ENCODE measurements around the gene ETV7.
A peak's percentile ranks its signal among the peaks of the same experiment; 100 is the strongest.

The ETV7 gene

GRCh38 chr6:36387440-36388303, at the start of gene ETV7:
ETV7 (minus strand) TSS chr6:36387669; CDS start chr6:36387541, 128 bp downstream.
- no peak for DNase-seq (ENCODE audit: low read depth)
- TF ChIP-seq CTCF (conservative IDR thresholded peaks at IDR 0.05; ENCODE audit: low read depth, low read length): no peak
- H3K4me3 ChIP-seq (ENCODE audit: low read depth, low read length): peak within 1 kb of the TSS; percentile 57

- H3K4me3 ChIP-seq (ENCODE audit: low read depth, low read length): no peak overlapping the region
- DNase-seq (ENCODE audit: low read depth): peak; percentile 44
- no peak for TF ChIP-seq CTCF (conservative IDR thresholded peaks at IDR 0.05; ENCODE audit: low read depth, low read length)
Measured at GRCh38 chr6:36436466-36436865, 49.0 kb upstream of the ETV7 start.

- DNase-seq (ENCODE audit: low read depth): peak; percentile 37
- TF ChIP-seq CTCF (conservative IDR thresholded peaks at IDR 0.05; ENCODE audit: low read depth, low read length): no peak
- no peak overlapping the region for H3K4me3 ChIP-seq (ENCODE audit: low read depth, low read length)
Measured at GRCh38 chr6:36432151-36432671, 44.7 kb upstream of the ETV7 start.

GRCh38 chr6:36431197-36431596, 43.7 kb upstream of the ETV7 start:
- no peak overlapping the region for H3K4me3 ChIP-seq (ENCODE audit: low read depth, low read length)
- DNase-seq (ENCODE audit: low read depth): no peak
- TF ChIP-seq CTCF (conservative IDR thresholded peaks at IDR 0.05; ENCODE audit: low read depth, low read length): no peak

- DNase-seq (ENCODE audit: low read depth): peak; percentile 41
- H3K4me3 ChIP-seq (ENCODE audit: low read depth, low read length): no peak overlapping the region
- TF ChIP-seq CTCF (conservative IDR thresholded peaks at IDR 0.05; ENCODE audit: low read depth, low read length): no peak
Measured at GRCh38 chr6:36430351-36430750, 42.9 kb upstream of the ETV7 start.

GRCh38 chr6:36428911-36429310, 41.4 kb upstream of the ETV7 start:
- H3K4me3 ChIP-seq (ENCODE audit: low read depth, low read length): no peak overlapping the region
- TF ChIP-seq CTCF (conservative IDR thresholded peaks at IDR 0.05; ENCODE audit: low read depth, low read length): no peak
- DNase-seq (ENCODE audit: low read depth): no peak

GRCh38 chr6:36426622-36427021, 39.2 kb upstream of the ETV7 start:
- H3K4me3 ChIP-seq (ENCODE audit: low read depth, low read length): no peak overlapping the region
- TF ChIP-seq CTCF (conservative IDR thresholded peaks at IDR 0.05; ENCODE audit: low read depth, low read length): no peak
- DNase-seq (ENCODE audit: low read depth): no peak
